Endothelial cell (in vitro differentiated cells): Measurements from ENCODE around the gene CEBPB. TPM values are rescaled to one million over a fixed set of nuclear protein-coding genes. Genes with fewer than 3 reads are reported as not detected.

Source experiments
- DNase-seq: peaks from one replicate; pipeline ENCODE4 v3.0.0; 2021; ENCODE audit warnings: low spot score
- H3K27ac Mint-ChIP-seq: one replicate; pipeline ENCODE4 v1.8.0; 2021; ENCODE audit warnings: mixed read lengths, inconsistent platforms; ENCODE audit not compliant: unreplicated experiment
- H3K27me3 Mint-ChIP-seq: one replicate; pipeline ENCODE4 v1.8.0; 2021; ENCODE audit warnings: mild to moderate bottlenecking, moderate library complexity, mixed read lengths, inconsistent platforms; ENCODE audit not compliant: unreplicated experiment
- H3K36me3 Mint-ChIP-seq: one replicate; pipeline ENCODE4 v1.8.0; 2021; ENCODE audit warnings: mild to moderate bottlenecking, low read depth, mixed read lengths, inconsistent platforms; ENCODE audit not compliant: unreplicated experiment
- H3K4me1 Mint-ChIP-seq: one replicate; pipeline ENCODE4 v1.8.0; 2021; ENCODE audit warnings: mild to moderate bottlenecking, mixed read lengths, inconsistent platforms; ENCODE audit not compliant: unreplicated experiment
- H3K4me3 Mint-ChIP-seq: one replicate; pipeline ENCODE4 v1.8.0; 2021; ENCODE audit warnings: mild to moderate bottlenecking, mixed read lengths, inconsistent platforms; ENCODE audit not compliant: unreplicated experiment
- H3K9me3 Mint-ChIP-seq: one replicate; pipeline ENCODE4 v1.8.0; 2021; ENCODE audit warnings: mixed read lengths, inconsistent platforms; ENCODE audit not compliant: unreplicated experiment
- CTCF ChIP-seq: fragments of 200-600 bp; sonication (generic); IDR thresholded peaks from one replicate; pipeline ENCODE4 v1.5.0; 2021; ENCODE audit warnings: antibody characterized with exemption; ENCODE audit not compliant: unreplicated experiment
- total RNA-seq: library from RNA; stranded (reverse); fragmentation: NEBNext Ultra II Directional; extraction: Animal tissue kit (Norgen Biotek cat#: 25700); gene quantifications from one replicate; pipeline ENCODE4 v1.2.1, GENCODE V29; 2021; ENCODE audit not compliant: unreplicated experiment

CEBPB gene
- total RNA-seq, 1 donor from 2014 or later, result 28.1 TPM

- peaks cover 11% of the 10 kb centered on the region for H3K4me1 Mint-ChIP-seq
- peaks cover 9% of the 10 kb centered on the region for H3K27me3 Mint-ChIP-seq
- H3K36me3 Mint-ChIP-seq, result no peaks in the 10 kb centered on the region
- no peak for TF ChIP-seq CTCF
- DNase-seq, result no peak
- no peak overlapping the region for H3K4me3 Mint-ChIP-seq
- H3K9me3 Mint-ChIP-seq, result no peaks in the 10 kb centered on the region
- H3K27ac Mint-ChIP-seq, result no peak overlapping the region
Measured at GRCh38 chr20:50220894-50221365, 30.3 kb downstream of the CEBPB start.

GRCh38 chr20:50221501-50222308 lies 31.1 kb downstream of the CEBPB start:
- no peak overlapping the region for H3K4me3 Mint-ChIP-seq
- H3K27me3 Mint-ChIP-seq, result peaks cover 9% of the 10 kb centered on the region
- H3K4me1 Mint-ChIP-seq, result peaks cover 11% of the 10 kb centered on the region

GRCh38 chr20:50222309-50223038 lies 31.8 kb downstream of the CEBPB start:
- no peak for DNase-seq
- peaks cover 11% of the 10 kb centered on the region for H3K4me1 Mint-ChIP-seq
- no peaks in the 10 kb centered on the region for H3K36me3 Mint-ChIP-seq
- TF ChIP-seq CTCF, result no peak
- no peaks in the 10 kb centered on the region for H3K9me3 Mint-ChIP-seq
- H3K4me3 Mint-ChIP-seq, result no peak overlapping the region
- no peak overlapping the region for H3K27ac Mint-ChIP-seq
- peaks cover 9% of the 10 kb centered on the region for H3K27me3 Mint-ChIP-seq

More at GRCh38 chr20:50221501-50222308, 31.1 kb downstream of the CEBPB start:
- Mint-ChIP-seq H3K36me3 (no peaks in the 10 kb centered on the region), H3K9me3 (no peaks in the 10 kb centered on the region), H3K27ac (no peak overlapping the region)
- no peak for TF ChIP-seq CTCF
- no peak for DNase-seq

- TF ChIP-seq CTCF, result no peak
- Mint-ChIP-seq H3K4me1 (peaks cover 11% of the 10 kb centered on the region), H3K4me3 (no peak overlapping the region), H3K27ac (no peak overlapping the region), H3K36me3 (no peaks in the 10 kb centered on the region), H3K9me3 (no peaks in the 10 kb centered on the region), H3K27me3 (peaks cover 7% of the 10 kb centered on the region)
- no peak for DNase-seq
Measured at GRCh38 chr20:50223039-50224005, 32.7 kb downstream of the CEBPB start.
